GM23338 (cell line): ENCODE results near the gene NOL3. TPM values are rescaled to one million over a fixed set of nuclear protein-coding genes. Genes with fewer than 3 reads are reported as not detected.
A peak's percentile ranks its signal among the peaks of the same experiment; 100 is the strongest.

Experiments used
- ATAC-seq: fragments of 200-7000 bp; cut with Tn5 transposase; 3 replicates; pipeline ENCODE4 v1.9.1; 2020
- DNase-seq: peaks from one replicate; pipeline ENCODE4 v3.0.0-alpha.2; 2015; ENCODE audit warnings: low spot score
- H2AFZ ChIP-seq: fragments of 200-600 bp; sonication (generic); 2 replicates; pipeline ENCODE4 v1.8.0; 2016; ENCODE audit warnings: antibody characterized with exemption, mild to moderate bottlenecking, moderate library complexity
- H3F3A ChIP-seq: fragments of 200-600 bp; sonication (generic); replicated peaks from 2 replicates; pipeline ENCODE4 v1.8.0; 2017; ENCODE audit warnings: antibody characterized with exemption, mixed run types, low read depth
- H3K27ac ChIP-seq: fragments of 200-600 bp; sonication (generic); 2 replicates; pipeline ENCODE4 v1.6.1; 2016; ENCODE audit warnings: low read depth
- H3K27me3 ChIP-seq: fragments of 200-600 bp; sonication (generic); 2 replicates; pipeline ENCODE4 v1.8.0; 2016; ENCODE audit warnings: mild to moderate bottlenecking, mixed run types, moderate library complexity; ENCODE audit not compliant: insufficient read depth
- H3K36me3 ChIP-seq: fragments of 200-600 bp; sonication (generic); 2 replicates; pipeline ENCODE4 v1.8.0; 2016; ENCODE audit warnings: mild to moderate bottlenecking; ENCODE audit not compliant: insufficient read depth
- H3K4me1 ChIP-seq: fragments of 200-600 bp; sonication (generic); 2 replicates; pipeline ENCODE4 v1.8.0; 2016; ENCODE audit warnings: mild to moderate bottlenecking, moderate library complexity; ENCODE audit not compliant: insufficient read depth
- H3K4me2 ChIP-seq: fragments of 200-600 bp; sonication (generic); 2 replicates; pipeline ENCODE4 v1.7.1; 2017; ENCODE audit warnings: mixed run types
- H3K4me3 ChIP-seq: fragments of 200-600 bp; sonication (generic); 2 replicates; pipeline ENCODE4 v1.6.1; 2016; ENCODE audit warnings: mixed run types
- H3K79me2 ChIP-seq: fragments of 200-600 bp; sonication (generic); replicated peaks from 2 replicates; pipeline ENCODE4 v1.8.0; 2017; ENCODE audit warnings: mild to moderate bottlenecking; ENCODE audit not compliant: insufficient read depth
- H3K9me2 ChIP-seq: fragments of 200-600 bp; sonication (generic); 2 replicates; pipeline ENCODE4 v1.8.0; 2017; ENCODE audit not compliant: insufficient read depth
- H4K20me1 ChIP-seq: fragments of 200-600 bp; sonication (generic); replicated peaks from 2 replicates; pipeline ENCODE4 v1.8.0; 2017; ENCODE audit warnings: mild to moderate bottlenecking; ENCODE audit not compliant: insufficient read depth
- H3K27ac Mint-ChIP-seq: 2 replicates; pipeline ENCODE4 v1.8.0; 2020; ENCODE audit warnings: inconsistent platforms, mild to moderate bottlenecking, moderate library complexity, mixed read lengths
- H3K27me3 Mint-ChIP-seq: 3 replicates; pipeline ENCODE4 v1.8.0; 2022; ENCODE audit warnings: low read depth, mild to moderate bottlenecking, moderate library complexity, mixed read lengths, inconsistent platforms; ENCODE audit not compliant: insufficient read depth, poor library complexity
- H3K36me3 Mint-ChIP-seq: 3 replicates; pipeline ENCODE4 v1.8.0; 2021; ENCODE audit warnings: low read depth, mild to moderate bottlenecking, inconsistent platforms, moderate library complexity, mixed read lengths
- H3K4me1 Mint-ChIP-seq: 3 replicates; pipeline ENCODE4 v1.8.0; 2020; ENCODE audit warnings: mild to moderate bottlenecking, inconsistent platforms, mixed read lengths
- H3K4me3 Mint-ChIP-seq: 3 replicates; pipeline ENCODE4 v1.8.0; 2021; ENCODE audit warnings: moderate library complexity, mild to moderate bottlenecking, inconsistent platforms, mixed read lengths
- H3K9me3 Mint-ChIP-seq: 3 replicates; pipeline ENCODE4 v1.8.0; 2020; ENCODE audit warnings: moderate library complexity, mild to moderate bottlenecking, inconsistent platforms, mixed read lengths
- CREB1 ChIP-seq: fragments of 250-450 bp; sonication (Bioruptor Pico); IDR thresholded peaks from 2 replicates; pipeline ENCODE4 v1.5.0; 2020; ENCODE audit warnings: low read depth, mild to moderate bottlenecking, moderate library complexity
- EZH2 ChIP-seq: fragments of 200-600 bp; sonication (generic); IDR thresholded peaks from one replicate; pipeline ENCODE4 v1.8.0; 2017; ENCODE audit warnings: antibody characterized with exemption, mild to moderate bottlenecking, low read depth; ENCODE audit not compliant: unreplicated experiment
- JUNB ChIP-seq: IDR thresholded peaks from one replicate; pipeline ENCODE4 v1.6.1; 2016; ENCODE audit warnings: antibody characterized with exemption; ENCODE audit not compliant: unreplicated experiment
- NANOG ChIP-seq: IDR thresholded peaks from 2 replicates; pipeline ENCODE4 v1.6.1; 2016; ENCODE audit warnings: antibody characterized with exemption, borderline replicate concordance
- POLR2AphosphoS5 ChIP-seq: IDR thresholded peaks from 2 replicates; pipeline ENCODE4 v1.6.1; 2016; ENCODE audit warnings: antibody characterized with exemption, low read depth
- REST ChIP-seq: IDR thresholded peaks from one replicate; pipeline ENCODE4 v1.6.1; 2018; ENCODE audit warnings: antibody characterized with exemption; ENCODE audit not compliant: unreplicated experiment
- STAT1 ChIP-seq: IDR thresholded peaks from one replicate; pipeline ENCODE4 v1.6.1; 2016; ENCODE audit warnings: antibody characterized with exemption; ENCODE audit not compliant: unreplicated experiment
- ZNF114 ChIP-seq: fragments of 250-450 bp; sonication (Bioruptor Pico); IDR thresholded peaks from 2 replicates; pipeline ENCODE4 v1.5.0; 2020; ENCODE audit warnings: mild to moderate bottlenecking, moderate library complexity
- ZNF462 ChIP-seq: fragments of 250-450 bp; sonication (Bioruptor Pico); IDR thresholded peaks from 2 replicates; pipeline ENCODE4 v1.5.0; 2020; ENCODE audit warnings: mild to moderate bottlenecking, moderate library complexity
- polyA plus RNA-seq: library from polyadenylated mRNA; unstranded; fragments of >200 nt; fragmentation: Nextera tagmentation; extraction: Ambion mirVana; gene quantifications from 2 replicates; pipeline ENCODE4 v1.2.1, GENCODE V29; 2016
- total RNA-seq: library from RNA; depleted of rRNA; stranded (reverse); fragments of >200 nt; shearing (Covaris generic); gene quantifications from 2 replicates; pipeline ENCODE4 v1.2.3, GENCODE V29; 2014

The NOL3 gene
- total and polyA plus RNA-seq, 2 experiments from 2014 or later = 3.3 to 4.0 TPM

GRCh38 chr16:67177743-67178699 lies 7.7 kb downstream of the NOL3 start:
- Mint-ChIP-seq H3K27ac (no peak overlapping the region), H3K4me1 (peaks cover 23% of the 10 kb centered on the region), H3K4me3 (peak overlapping the region; percentile 70), H3K36me3 (peaks cover 3% of the 10 kb centered on the region; the same call in 2 of the 3 replicates), H3K27me3 (peaks cover 54% of the 10 kb centered on the region), H3K9me3 (no peaks in the 10 kb centered on the region; the same call in 1 of the 3 replicates)
- peaks cover 49% of the 10 kb centered on the region for H3K27me3 ChIP-seq
- TF ChIP-seq EZH2 (no peak), REST (no peak), STAT1 (no peak), CREB1 (CRISPR knock-in tag) (peak; percentile 75), NANOG (no peak), POLR2AphosphoS5 (peak; percentile 90), JUNB (no peak), ZNF114 (no peak), ZNF462 (CRISPR knock-in tag) (no peak)
- DNase-seq = peak; percentile 98
- peak overlapping the region; percentile 69 for H3K4me3 ChIP-seq
- peaks cover 16% of the 10 kb centered on the region; the same call in 1 of the 2 replicates for H3F3A ChIP-seq
- peak overlapping the region; percentile 81 for H2AFZ ChIP-seq
- peak; percentile 85 for ATAC-seq
- no peaks in the 10 kb centered on the region for H3K36me3 ChIP-seq
- H3K4me1 ChIP-seq = peaks cover 24% of the 10 kb centered on the region
- peak overlapping the region; percentile 84 for H3K4me2 ChIP-seq
- H3K27ac ChIP-seq = no peak overlapping the region
- H3K9me2 ChIP-seq = no peaks in the 10 kb centered on the region
- H4K20me1 ChIP-seq = peaks cover 9% of the 10 kb centered on the region
- peaks cover 9% of the 10 kb centered on the region for H3K79me2 ChIP-seq
